Small intestine (tissue), 7 donors: ENCODE data around the gene AFF3. TPM values are rescaled to one million over a fixed set of nuclear protein-coding genes. Genes with fewer than 3 reads are reported as not detected.
"Not testable (repeated sequence)": the region's sequence is repeated elsewhere in the genome, so short reads cannot be mapped to it uniquely, and the experiment has no call there.

Source experiments
- DNase-seq, 2 donors: peaks; one replicate each; pipeline versions ENCODE4 v3.0.0 to v3.0.0-alpha.2; 2013
- FAIRE-seq: peaks from 2 replicates; lab custom pipeline; 2012; peaks lifted over from hg19 to GRCh38; lab: Jason Lieb, UNC
- H3K27ac ChIP-seq, 3 donors: one replicate each; pipeline ENCODE4 v1.5.1; 2013; ENCODE audit warnings: low read length in 2 of 3, mild to moderate bottlenecking in 2 of 3, control low read depth in 1 of 3, inconsistent platforms in 1 of 3, low read depth in 1 of 3, moderate library complexity in 1 of 3
- H3K27me3 ChIP-seq, 3 donors: one replicate each; pipeline ENCODE4 v1.6.1; 2013; ENCODE audit warnings: low read length in 3 of 3, inconsistent platforms in 1 of 3; ENCODE audit not compliant: control insufficient read depth in 3 of 3, insufficient read depth in 3 of 3
- H3K36me3 ChIP-seq, 3 donors: one replicate each; pipeline ENCODE4 v1.6.1; 2013; ENCODE audit warnings: low read length in 3 of 3, inconsistent platforms in 1 of 3, low read depth in 1 of 3, mild to moderate bottlenecking in 1 of 3, moderate library complexity in 1 of 3; ENCODE audit not compliant: control insufficient read depth in 3 of 3, insufficient read depth in 2 of 3
- H3K4me1 ChIP-seq, 3 donors: one replicate each; pipeline ENCODE4 v1.6.1; 2013; ENCODE audit warnings: low read length in 2 of 3, inconsistent platforms in 1 of 3, low read depth in 1 of 3, mild to moderate bottlenecking in 1 of 3, moderate library complexity in 1 of 3; ENCODE audit not compliant: control insufficient read depth in 3 of 3, insufficient read depth in 2 of 3
- H3K4me3 ChIP-seq, 3 donors: one replicate each; pipeline ENCODE4 v1.5.1; 2013; ENCODE audit warnings: low read length in 3 of 3, control low read depth in 1 of 3, inconsistent platforms in 1 of 3, low read depth in 1 of 3, mild to moderate bottlenecking in 1 of 3, moderate library complexity in 1 of 3
- H3K9me3 ChIP-seq, 2 donors: one replicate each; pipeline ENCODE4 v1.6.1; 2013; ENCODE audit warnings: low read depth in 1 of 2, low read length in 1 of 2; ENCODE audit not compliant: control insufficient read depth in 2 of 2, insufficient read depth in 1 of 2
- WGBS, 3 donors: extraction: QIAGEN DNeasy Blood & Tissue Kit; methylation state at CpG; one replicate each; pipeline ENCODE4 v1.1.7; 2013; 5-methylcytosine and 5-hydroxymethylcytosine counted together
- polyA plus RNA-seq, 4 donors: library from polyadenylated mRNA; stranded (reverse) in 3 of 4; unstranded in 1 of 4; fragments of 200-250 nt in 3 of 4; fragments of 120-200 nt in 1 of 4; gene quantifications; one replicate each; pipeline versions ENCODE4 v1.2.1 to v1.2.3, GENCODE V29; 2013
- donor health status: healthy with polysubstance abuse.
- donor health status: control.
- donor health status: control.
- donor health status: Bipolar disorder and iron deficiency.
- donor health status: healthy.

AFF3 gene
- polyA plus RNA-seq, 4 donors, result 0.27 to 3.2 (median 0.92) TPM; not detected in 1

- H3K27me3 ChIP-seq, result peaks cover 0 to 8% (median 0%) of the 10 kb centered on the region in 3 donors
- WGBS, 3 donors, result 77 to 89% (median 81%) methylated on average over 5 of the region's 5 CpGs
- no peak overlapping the region for H3K4me3 ChIP-seq
- FAIRE-seq (no peak), DNase-seq (no peak)
- no peaks in the 10 kb centered on the region for H3K36me3 ChIP-seq
- H3K9me3 ChIP-seq, result no peaks in the 10 kb centered on the region
- peaks cover 0 to 7% (median 0%) of the 10 kb centered on the region in 3 donors for H3K4me1 ChIP-seq
- no peak overlapping the region for H3K27ac ChIP-seq
Measured at GRCh38 chr2:99935662-99936061, 206.7 kb downstream of the AFF3 start.

- Histone ChIP-seq H3K27me3 (peaks cover 0 to 11% (median 0%) of the 10 kb centered on the region in 3 donors), H3K4me3 (no peak overlapping the region), H3K36me3 (no peaks in the 10 kb centered on the region), H3K9me3 (no peaks in the 10 kb centered on the region), H3K27ac (no peak overlapping the region), H3K4me1 (peaks cover 0 to 7% (median 0%) of the 10 kb centered on the region in 3 donors)
- DNase-seq, result no peak
- WGBS, 3 donors, result 77 to 90% (median 88%) methylated on average over 6 of the region's 6 CpGs
- no peak for FAIRE-seq
Measured at GRCh38 chr2:99933894-99934650, 208.3 kb downstream of the AFF3 start.

- 91 to 95% (median 92%) methylated on average over 3 of the region's 3 CpGs for WGBS, 3 donors
- DNase-seq, H3K4me3 ChIP-seq, FAIRE-seq, H3K4me1 ChIP-seq, H3K36me3 ChIP-seq, H3K27ac ChIP-seq, H3K9me3 ChIP-seq: not testable (repeated sequence)
- peaks cover 0 to 11% (median 0%) of the 10 kb centered on the region in 3 donors for H3K27me3 ChIP-seq
Measured at GRCh38 chr2:99933491-99933890, 208.9 kb downstream of the AFF3 start.

GRCh38 chr2:99928470-99929053 lies 213.8 kb downstream of the AFF3 start:
- no peaks in the 10 kb centered on the region for H3K36me3 ChIP-seq
- H3K27ac ChIP-seq, result no peak overlapping the region
- H3K4me3 ChIP-seq, result no peak overlapping the region
- no peaks in the 10 kb centered on the region for H3K9me3 ChIP-seq
- no peak for FAIRE-seq
- H3K27me3 ChIP-seq, result peaks cover 0 to 3% (median 0%) of the 10 kb centered on the region in 3 donors
- no peaks in the 10 kb centered on the region for H3K4me1 ChIP-seq
- no peak for DNase-seq
- 77 to 89% (median 79%) methylated on average over 6 of the region's 6 CpGs for WGBS, 3 donors

GRCh38 chr2:99927690-99928207 lies 214.6 kb downstream of the AFF3 start:
- not testable (repeated sequence) for DNase-seq

GRCh38 chr2:99926986-99927385 lies 215.4 kb downstream of the AFF3 start:
- Histone ChIP-seq H3K4me1 (no peaks in the 10 kb centered on the region), H3K27me3 (peaks cover 0 to 3% (median 0%) of the 10 kb centered on the region in 3 donors), H3K9me3 (no peaks in the 10 kb centered on the region), H3K4me3 (no peak overlapping the region), H3K27ac (no peak overlapping the region), H3K36me3 (no peaks in the 10 kb centered on the region)
- FAIRE-seq (no peak), DNase-seq (no peak)

More at GRCh38 chr2:99927690-99928207, 214.6 kb downstream of the AFF3 start:
- H3K27me3 ChIP-seq, H3K9me3 ChIP-seq, H3K27ac ChIP-seq, FAIRE-seq, H3K4me3 ChIP-seq, H3K4me1 ChIP-seq, H3K36me3 ChIP-seq: not testable (repeated sequence)
- WGBS, 3 donors, result 75 to 84% (median 82%) methylated on average over 7 of the region's 7 CpGs

GRCh38 chr2:99925960-99926359 lies 216.4 kb downstream of the AFF3 start:
- FAIRE-seq (no peak), DNase-seq (no peak)
- peaks cover 0 to 3% (median 0%) of the 10 kb centered on the region in 3 donors for H3K27me3 ChIP-seq
- no peaks in the 10 kb centered on the region for H3K9me3 ChIP-seq
- no peaks in the 10 kb centered on the region for H3K36me3 ChIP-seq
- 88 to 91% (median 88%) methylated on average over 4 of the region's 4 CpGs for WGBS, 3 donors
- no peak overlapping the region for H3K4me3 ChIP-seq
- no peaks in the 10 kb centered on the region for H3K4me1 ChIP-seq
- H3K27ac ChIP-seq, result no peak overlapping the region

GRCh38 chr2:99922664-99923063 lies 219.7 kb downstream of the AFF3 start:
- H3K27me3 ChIP-seq, result no peaks in the 10 kb centered on the region
- H3K9me3 ChIP-seq, result no peaks in the 10 kb centered on the region
- no peak overlapping the region for H3K27ac ChIP-seq
- H3K4me3 ChIP-seq, result no peak overlapping the region
- H3K4me1 ChIP-seq, result no peaks in the 10 kb centered on the region
- no peaks in the 10 kb centered on the region for H3K36me3 ChIP-seq
- DNase-seq (no peak), FAIRE-seq (no peak)
- 83 to 90% (median 84%) methylated on average over 6 of the region's 6 CpGs for WGBS, 3 donors
